ENCODE measurements around the gene CDH4.
"Not testable (repeated sequence)": the region's sequence is repeated elsewhere in the genome, so short reads cannot be mapped to it uniquely, and the experiment has no call there.

The CDH4 gene

GRCh38 chr20:61424628-61425420 lies 172.8 kb downstream of the CDH4 start:
- no peak overlapping the region for H3K27ac ChIP-seq
- H3K4me3 ChIP-seq, result no peak overlapping the region

- H3K27ac ChIP-seq, H3K4me3 ChIP-seq: not testable (repeated sequence)
Measured at GRCh38 chr20:61425541-61425991, 173.5 kb downstream of the CDH4 start.

DNA sequence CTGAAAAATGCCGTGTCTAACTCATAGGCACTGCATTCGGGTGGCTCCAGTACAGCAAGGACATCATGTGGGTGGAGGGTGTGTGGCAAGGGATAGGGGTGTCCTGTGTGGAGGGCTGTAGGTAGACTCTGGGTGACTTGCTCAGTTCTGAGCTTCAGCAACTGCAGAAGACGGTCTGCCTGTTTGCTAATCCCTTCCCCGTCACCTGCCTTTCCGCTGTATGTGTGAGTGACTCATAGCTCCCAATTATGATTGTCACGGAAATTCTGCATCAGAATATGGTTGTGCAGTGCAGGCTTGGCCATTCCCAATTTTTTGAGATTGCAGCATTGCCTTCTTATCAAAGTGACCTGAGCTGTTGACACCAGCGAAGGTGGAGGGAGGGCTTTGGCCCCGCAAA lies 174.3 kb downstream of the CDH4 start:
- Histone ChIP-seq H3K4me3 (no peak overlapping the region), H3K27ac (no peak overlapping the region)

- no peak overlapping the region for H3K4me3 ChIP-seq
Measured at GRCh38 chr20:61429458-61430227, 177.6 kb downstream of the CDH4 start.

GRCh38 chr20:61430228-61430624 lies 178.2 kb downstream of the CDH4 start:
- no peak overlapping the region for H3K4me3 ChIP-seq
- H3K27ac ChIP-seq, result no peak overlapping the region

More at GRCh38 chr20:61429458-61430227, 177.6 kb downstream of the CDH4 start:
- H3K27ac ChIP-seq, result no peak overlapping the region

- Histone ChIP-seq H3K4me3 (no peak overlapping the region), H3K27ac (no peak overlapping the region)
Measured at GRCh38 chr20:61433176-61433575, 181.1 kb downstream of the CDH4 start.

DNA sequence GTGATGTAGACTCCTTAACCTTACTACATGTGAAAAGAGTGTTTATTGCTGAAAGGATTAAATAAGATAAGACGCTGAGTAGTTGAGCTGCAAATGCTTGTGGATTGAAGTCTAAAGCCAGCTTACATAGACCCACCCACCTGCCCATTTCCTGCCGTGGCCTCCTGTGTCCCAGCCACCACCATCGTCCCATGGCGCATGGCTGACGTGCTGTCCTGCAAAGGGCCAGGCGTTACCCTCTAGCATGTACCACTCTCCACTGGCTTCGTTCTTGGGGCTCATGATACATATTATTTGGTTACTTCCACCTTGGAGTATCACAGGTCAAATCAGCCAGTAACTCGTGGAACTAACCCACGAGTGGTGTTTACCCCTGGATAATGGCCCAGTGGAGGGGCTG lies 181.8 kb downstream of the CDH4 start:
- H3K27ac ChIP-seq, result no peak overlapping the region

GRCh38 chr20:61434341-61434781 lies 182.3 kb downstream of the CDH4 start:
- Histone ChIP-seq H3K4me3 (no peak overlapping the region), H3K27ac (no peak overlapping the region)

More for the DNA sequence above, 181.8 kb downstream of the CDH4 start:
- no peak overlapping the region for H3K4me3 ChIP-seq

DNA sequence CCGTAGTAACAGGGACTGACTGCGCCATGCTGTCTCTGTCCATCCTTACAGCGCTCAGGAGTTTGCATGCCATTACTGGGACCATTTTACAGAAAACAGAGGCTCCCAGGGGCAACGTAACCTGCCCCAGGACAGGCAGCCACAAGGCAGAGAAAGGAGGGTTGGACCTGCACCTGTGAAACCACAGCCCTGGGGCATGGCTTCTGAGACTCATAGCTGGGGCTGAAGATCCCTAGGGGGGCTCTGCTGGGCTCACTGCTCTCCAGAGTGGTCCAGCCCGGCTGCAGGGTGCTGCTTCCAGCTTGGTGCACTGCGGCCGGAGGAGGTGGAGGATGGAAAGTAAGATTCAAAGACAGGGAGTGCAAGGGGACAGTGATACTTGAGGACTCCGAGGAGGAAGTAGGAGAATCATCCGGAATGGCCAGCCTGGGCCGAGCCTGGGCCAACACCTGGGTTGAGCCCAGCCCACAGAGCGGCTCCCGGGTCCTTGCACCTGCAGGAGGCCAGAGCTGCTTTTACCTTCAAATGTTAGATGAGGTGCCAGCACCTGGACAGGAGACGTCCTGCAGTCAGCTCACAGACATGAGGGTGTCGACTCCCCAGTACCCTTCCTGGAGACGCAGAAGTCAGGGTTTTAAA lies 183.2 kb downstream of the CDH4 start:
- H3K27ac ChIP-seq, result no peak overlapping the region
- no peak overlapping the region for H3K4me3 ChIP-seq

DNA sequence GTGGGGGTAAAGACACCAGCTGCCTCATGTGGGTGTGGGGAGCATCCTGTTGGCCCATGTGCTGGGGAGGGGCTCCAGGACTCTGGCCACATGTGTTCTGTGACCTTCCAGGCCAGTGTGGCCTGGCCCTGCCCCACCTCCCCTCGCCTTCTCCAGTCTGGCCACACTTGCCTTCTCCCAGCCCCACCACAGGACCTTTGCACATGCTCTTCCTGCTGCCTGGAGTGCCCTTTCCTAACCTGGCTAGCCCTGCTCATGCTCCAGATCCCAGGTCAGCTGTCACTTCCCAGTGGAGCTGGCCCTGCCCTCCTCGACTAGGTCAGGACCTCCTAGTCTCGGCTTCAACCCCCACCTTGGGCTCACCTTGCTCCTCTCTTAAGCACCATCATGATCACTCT lies 183.8 kb downstream of the CDH4 start:
- Histone ChIP-seq H3K4me3 (no peak overlapping the region), H3K27ac (no peak overlapping the region)

DNA sequence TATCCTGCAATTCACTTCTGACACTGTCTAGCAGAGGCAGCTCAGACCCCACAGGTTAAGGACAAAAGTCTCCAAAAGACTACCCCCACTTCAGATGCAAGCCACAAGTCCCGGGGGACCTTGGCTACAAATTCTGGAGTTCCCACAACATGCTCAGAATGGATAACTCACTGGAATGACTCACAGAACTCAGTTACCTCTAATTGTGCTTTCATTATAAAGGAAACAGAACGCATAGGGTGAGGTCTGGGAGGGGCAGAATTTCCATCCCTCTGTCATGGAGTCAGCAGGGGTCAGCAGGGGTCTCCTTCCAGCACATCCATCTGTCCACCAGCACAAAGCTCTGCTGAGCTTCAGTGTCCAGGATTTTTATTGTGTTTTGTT lies 184.2 kb downstream of the CDH4 start:
- H3K4me3 ChIP-seq, result no peak overlapping the region
- H3K27ac ChIP-seq, result no peak overlapping the region

GRCh38 chr20:61436667-61437279 lies 184.7 kb downstream of the CDH4 start:
- H3K4me3 ChIP-seq, result no peak overlapping the region
- peak overlapping the region in 1 of 21 experiments; percentile 22 for H3K27ac ChIP-seq

DNA sequence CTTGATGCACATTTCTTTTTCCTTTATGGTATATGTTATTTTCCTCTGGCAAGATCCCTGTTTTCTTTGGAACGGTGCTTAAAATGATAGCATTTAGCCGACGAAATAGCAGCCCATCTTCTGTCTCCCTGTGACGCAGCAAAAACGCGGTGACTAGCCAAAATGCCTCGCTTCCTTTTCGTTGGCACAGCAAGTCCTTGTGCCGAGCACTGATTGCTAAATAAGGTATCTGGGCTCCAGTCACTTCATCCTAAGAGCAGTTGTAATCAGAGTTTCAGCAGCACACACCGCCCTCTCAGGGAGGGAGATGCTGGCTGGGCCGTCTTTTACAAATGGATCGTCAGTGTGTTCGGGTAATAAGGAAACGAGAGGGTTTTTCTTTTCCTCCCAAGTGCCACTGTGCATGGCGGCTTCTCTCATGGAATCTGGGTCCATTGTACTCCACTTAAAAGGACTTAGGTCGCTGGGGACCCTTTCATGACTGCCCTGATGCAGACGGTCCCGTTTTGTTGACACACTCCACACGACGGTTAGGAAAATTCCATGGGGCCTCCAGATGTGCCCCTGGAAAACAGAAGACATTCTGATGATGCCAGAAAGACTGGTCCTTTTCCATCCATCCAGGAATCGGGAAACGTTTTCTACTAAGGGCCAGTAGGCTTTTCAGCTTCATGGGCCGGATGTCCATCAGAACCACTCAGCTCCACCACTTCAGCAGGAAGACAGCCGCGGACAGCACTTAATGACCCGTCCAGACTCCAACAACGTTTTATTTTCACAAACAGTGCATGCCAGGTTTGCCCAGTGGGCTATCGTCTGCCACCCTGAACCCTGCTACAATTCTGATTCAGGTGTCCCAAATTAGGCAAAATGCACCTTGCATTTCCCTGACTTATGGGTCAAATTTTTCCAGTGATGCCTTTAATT lies 185.5 kb downstream of the CDH4 start:
- Histone ChIP-seq H3K27ac (peak overlapping the region in 1 of 21 experiments; percentile 22), H3K4me3 (no peak overlapping the region)

- no peak overlapping the region for H3K27ac ChIP-seq
- H3K4me3 ChIP-seq, result no peak overlapping the region
Measured at GRCh38 chr20:61438285-61438684, 186.2 kb downstream of the CDH4 start.

GRCh38 chr20:61439251-61439650 lies 187.2 kb downstream of the CDH4 start:
- Histone ChIP-seq H3K4me3 (no peak overlapping the region), H3K27ac (no peak overlapping the region)

- Histone ChIP-seq H3K4me3 (no peak overlapping the region), H3K27ac (no peak overlapping the region)
Measured at GRCh38 chr20:61440548-61441055, 188.5 kb downstream of the CDH4 start.

DNA sequence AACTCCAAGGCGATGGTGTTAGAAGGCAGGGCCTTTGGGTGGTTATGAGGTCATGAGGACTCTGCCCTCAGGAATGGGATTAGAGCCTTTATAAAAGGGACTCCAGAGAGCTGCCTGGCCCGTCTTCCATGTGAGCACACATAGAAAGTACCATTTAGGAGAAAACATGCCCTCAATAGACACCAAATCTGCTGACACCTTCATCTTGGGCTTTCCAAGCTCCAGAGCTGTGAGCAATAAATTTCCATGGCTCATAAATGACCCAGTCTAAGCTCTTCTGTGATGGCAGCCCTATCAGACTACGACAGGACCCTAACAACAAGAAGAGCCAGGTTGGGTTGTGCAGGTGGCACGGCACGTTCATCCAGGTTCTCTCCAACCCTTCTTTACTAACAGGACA lies 189.5 kb downstream of the CDH4 start:
- H3K4me3 ChIP-seq, result no peak overlapping the region
- no peak overlapping the region for H3K27ac ChIP-seq

GRCh38 chr20:61442075-61442670 lies 190.1 kb downstream of the CDH4 start:
- H3K4me3 ChIP-seq, result no peak overlapping the region
- no peak overlapping the region for H3K27ac ChIP-seq
